ENCODE results near the gene OR7C1.

OR7C1 gene

DNA sequence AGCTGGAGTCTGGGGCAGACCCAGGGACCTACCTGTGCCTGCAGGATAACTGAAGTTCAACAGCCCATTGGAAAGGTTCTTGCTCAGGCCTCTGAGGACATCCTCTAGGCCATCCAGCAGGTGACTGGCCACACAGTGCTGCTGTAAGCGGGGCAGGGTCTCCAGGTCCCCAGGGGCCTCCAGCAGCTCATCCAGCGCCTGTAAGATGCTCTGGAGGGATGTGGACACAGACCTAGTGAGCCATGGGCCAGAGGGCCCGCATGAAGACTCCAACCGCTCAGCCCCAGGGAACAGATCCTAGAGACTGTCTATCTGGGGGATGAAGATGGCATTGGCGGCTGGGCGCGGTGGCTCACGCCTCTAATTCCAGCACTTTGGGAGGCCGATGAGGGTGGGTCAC, 70.6 kb downstream of the OR7C1 start:
- no peak for DNase-seq

DNA sequence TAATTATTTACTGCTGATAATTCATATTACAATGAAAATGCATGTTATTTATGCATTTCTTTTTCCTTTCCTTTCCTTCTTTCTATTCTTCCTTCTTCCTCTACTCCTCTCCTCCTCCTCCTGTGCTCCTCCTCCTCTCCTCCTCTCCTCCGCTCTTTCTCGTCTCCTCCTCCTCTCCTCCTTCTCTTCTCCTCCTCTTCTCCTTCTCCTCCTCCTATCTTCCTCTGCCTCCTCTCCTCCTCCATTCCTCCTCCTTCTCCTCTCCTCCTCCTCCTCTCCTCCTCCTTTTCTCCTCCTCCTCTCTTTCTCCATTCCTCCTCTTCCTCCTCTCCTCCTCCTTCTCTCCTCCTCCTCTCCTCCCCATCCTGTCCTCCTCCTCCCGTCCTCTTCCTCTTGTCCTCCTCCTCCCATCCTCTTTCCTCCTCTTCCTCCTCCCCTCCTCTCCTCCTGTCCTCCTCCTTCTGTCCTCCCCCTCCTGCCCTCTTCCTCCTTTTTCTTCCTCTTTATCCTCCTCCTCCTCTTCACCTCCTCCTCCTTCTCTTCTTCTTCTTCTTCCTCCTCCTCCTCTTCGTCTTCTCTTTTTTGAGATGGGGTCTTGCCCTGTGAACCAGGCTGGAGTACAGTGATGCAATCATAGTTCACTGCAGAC, 71.4 kb downstream of the OR7C1 start:
- DNase-seq, result no peak

DNA sequence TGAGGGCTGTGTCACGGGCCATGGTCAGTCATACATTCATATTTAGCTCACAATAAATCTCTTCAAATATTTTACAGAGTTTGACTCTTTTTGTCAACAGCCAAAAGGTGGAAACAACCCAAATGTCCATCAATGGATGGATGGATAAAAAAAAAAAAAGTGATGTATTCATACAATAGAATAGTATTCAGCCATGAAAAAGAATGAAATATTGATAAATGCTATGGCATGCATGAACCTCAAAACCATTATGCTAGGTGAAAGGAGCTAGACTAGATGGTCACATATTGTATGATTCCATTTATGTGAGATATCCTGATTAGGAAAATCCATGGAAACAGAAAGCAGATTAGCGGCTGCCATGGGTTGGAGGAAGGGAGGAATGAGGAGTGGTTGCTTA, 72.9 kb downstream of the OR7C1 start:
- no peak for DNase-seq

DNA sequence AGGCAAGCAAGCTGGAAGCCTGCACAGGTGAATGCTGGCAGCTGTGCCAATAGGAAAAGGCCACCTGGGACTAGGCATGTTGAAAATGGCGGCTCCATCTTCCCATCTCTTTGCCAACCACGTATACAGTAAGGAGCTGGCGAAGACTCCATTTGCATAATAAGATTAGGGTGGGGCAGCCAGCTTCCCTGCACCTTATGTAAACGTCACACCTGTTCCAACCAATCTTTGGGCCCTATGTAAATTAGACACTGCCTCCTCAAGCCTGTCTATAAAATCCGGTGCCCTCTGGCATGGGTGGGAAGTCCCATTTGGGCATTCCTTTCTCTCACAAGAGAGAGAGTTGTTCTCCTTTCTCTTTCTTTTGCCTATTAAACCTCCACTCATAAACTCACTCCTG, 73.4 kb downstream of the OR7C1 start:
- no peak for DNase-seq

DNA sequence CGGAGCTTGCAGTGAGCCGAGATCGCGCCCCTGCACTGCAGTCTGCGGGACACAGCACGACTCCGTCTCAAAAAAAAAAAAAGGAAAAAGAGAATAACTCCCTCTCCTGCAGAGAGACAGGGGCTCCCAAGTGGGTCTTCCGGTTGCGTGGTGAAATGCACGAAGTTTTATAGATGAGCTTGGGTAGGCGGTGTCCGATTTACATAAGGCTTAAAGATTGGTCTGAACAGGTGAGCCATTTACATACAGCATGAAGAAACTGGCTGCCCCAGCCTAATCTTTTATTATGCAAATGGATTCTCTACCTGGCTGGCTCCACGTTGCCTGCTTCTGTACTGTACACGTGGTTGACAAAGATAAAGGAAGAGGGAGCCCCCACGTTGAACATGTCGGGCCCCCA, 76.2 kb downstream of the OR7C1 start:
- DNase-seq, result no peak

DNA sequence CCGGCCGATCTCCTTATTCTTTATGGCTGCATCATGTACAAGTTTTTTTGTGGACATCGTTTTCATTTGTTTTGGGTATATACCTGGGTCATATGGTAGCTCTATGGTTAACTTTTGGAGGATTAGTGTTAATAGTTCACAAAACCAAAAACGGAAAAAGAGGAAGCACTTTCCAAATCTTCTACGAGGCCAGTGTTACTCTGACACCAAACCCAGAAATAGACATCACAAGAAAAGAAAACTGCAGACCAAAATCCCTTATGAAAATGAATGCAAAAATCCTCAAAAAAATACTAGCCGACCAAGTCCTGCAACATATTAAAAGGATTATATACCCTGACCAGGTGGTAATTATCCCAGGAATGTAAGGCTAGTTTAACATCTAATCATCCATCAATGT, 86.4 kb downstream of the OR7C1 start:
- no peak for DNase-seq
